HepG2 (cell line): ENCODE data around the gene NPBWR2. TPM values are rescaled to one million over a fixed set of nuclear protein-coding genes. Genes with fewer than 3 reads are reported as not detected.

ENCODE experiments used
- ATAC-seq: fragments of 200-7000 bp; cut with Tn5 transposase; 3 replicates; pipeline ENCODE4 v1.9.1; 2020; ENCODE audit warnings: mild to moderate bottlenecking, moderate library complexity
- BruUV-seq: library from RNA; stranded (reverse); fragments of 400-500 nt; replicated peaks from 2 replicates; lab custom pipeline; 2021; lab: Mats Ljungman, UMichigan
- CTCF ChIA-PET: fragments of 300-600 bp; formaldehyde crosslinking; extraction: SDS; loops from one replicate; lab custom pipeline; 2021; ENCODE audit warnings: low total read pairs, inconsistent platforms, low intra/inter-chr PET ratio; lab: Yijun Ruan, JAX
- POLR2A ChIA-PET: fragments of 350-600 bp; sonication (Branson Sonifier 250); formaldehyde crosslinking; loops from one replicate; lab custom pipeline; 2020; ENCODE audit warnings: antibody characterized with exemption, inconsistent platforms; lab: Yijun Ruan, JAX
- DNase-seq: peaks from one replicate; pipeline ENCODE4 v3.0.0-alpha.2; 2015; ENCODE audit warnings: low spot score
- FAIRE-seq: peaks from 3 replicates; lab custom pipeline; 2011; peaks lifted over from hg19 to GRCh38; lab: Jason Lieb, UNC
- H2AFZ ChIP-seq: one replicate; pipeline ENCODE4 v1.6.1; 2011; ENCODE audit warnings: low read length, inconsistent platforms
- H3K27ac ChIP-seq: fragments of 300-600 bp; 3 replicates; pipeline ENCODE4 v1.8.0; 2011; ENCODE audit warnings: mixed run types, mild to moderate bottlenecking, mixed read lengths, low read length, inconsistent platforms; ENCODE audit not compliant: insufficient read depth; ENCODE audit errors: extremely low read length
- H3K27me3 ChIP-seq, 2 experiments: fragments of 200-600 bp in 1 of 2; 2 replicates in 1 of 2; 3 replicates in 1 of 2; pipeline versions ENCODE4 v1.6.0 to v1.8.0; 2011; ENCODE audit warnings: low read length in 2 of 2, mild to moderate bottlenecking in 2 of 2, moderate library complexity in 2 of 2, inconsistent platforms in 1 of 2; ENCODE audit not compliant: insufficient read depth in 2 of 2, control insufficient read depth in 1 of 2
- H3K36me3 ChIP-seq, 2 experiments: fragments of 200-600 bp in 1 of 2; replicated peaks in 1 of 2; 2 replicates in 1 of 2; 3 replicates in 1 of 2; pipeline versions ENCODE4 v1.5.1 to v1.8.0; 2011; ENCODE audit warnings: low read length in 2 of 2, inconsistent platforms in 1 of 2; ENCODE audit not compliant: insufficient read depth in 2 of 2, control insufficient read depth in 1 of 2
- H3K4me1 ChIP-seq: 2 replicates; pipeline ENCODE4 v1.5.1; 2012; ENCODE audit warnings: low read length, inconsistent platforms; ENCODE audit not compliant: insufficient read depth
- H3K4me2 ChIP-seq: 2 replicates; pipeline ENCODE4 v1.6.0; 2011; ENCODE audit warnings: low read depth, low read length, inconsistent platforms
- H3K4me3 ChIP-seq, 3 experiments: fragments of 200-600 bp in 1 of 3; sonication (generic), shearing (Covaris generic) in 1 of 3; replicated peaks in 1 of 3; 2 replicates each; pipeline ENCODE4 v1.5.1; 2011 to 2016; ENCODE audit warnings: low read length in 3 of 3, inconsistent platforms in 2 of 3, low read depth in 2 of 3, mild to moderate bottlenecking in 2 of 3, control low read depth in 1 of 3, mixed read lengths in 1 of 3; ENCODE audit not compliant: insufficient read depth in 1 of 3
- H3K79me2 ChIP-seq: one replicate; pipeline ENCODE4 v1.6.1; 2011; ENCODE audit warnings: low read length, inconsistent platforms; ENCODE audit not compliant: insufficient read depth
- H3K9ac ChIP-seq: 2 replicates; pipeline ENCODE4 v1.6.0; 2011; ENCODE audit warnings: mild to moderate bottlenecking, low read depth, low read length, inconsistent platforms; ENCODE audit not compliant: insufficient read depth
- H3K9me3 ChIP-seq: 2 replicates; pipeline ENCODE4 v1.5.1; 2012; ENCODE audit warnings: mild to moderate bottlenecking, low read length
- H4K20me1 ChIP-seq: 2 replicates; pipeline ENCODE4 v1.6.0; 2011; ENCODE audit warnings: inconsistent platforms, mild to moderate bottlenecking, low read length, moderate library complexity; ENCODE audit not compliant: insufficient read depth
- ATF7 ChIP-seq, 2 experiments: fragments of 450-650 bp in 1 of 2; sonication (generic) in 1 of 2; formaldehyde crosslinking in 1 of 2; IDR thresholded peaks; 2 replicates each; pipeline versions ENCODE4 v1.4.0 to v1.6.1; 2016 to 2020; ENCODE audit warnings: antibody characterized with exemption in 1 of 2, mild to moderate bottlenecking in 1 of 2, missing genetic modification reagents in 1 of 2
- ETS1 ChIP-seq: sonication (generic); formaldehyde crosslinking; IDR thresholded peaks from 2 replicates; pipeline ENCODE4 v1.4.0; 2020; ENCODE audit warnings: missing genetic modification reagents
- FOXA3 ChIP-seq: IDR thresholded peaks from 2 replicates; pipeline ENCODE4 v1.6.1; 2016; ENCODE audit warnings: missing genetic modification reagents, missing compliant biosample characterization
- FOXO4 ChIP-seq: sonication (generic); formaldehyde crosslinking; conservative IDR thresholded peaks from 2 replicates; pipeline ENCODE4 v1.8.1; 2023; ENCODE audit warnings: missing genetic modification reagents
- NFYC ChIP-seq: IDR thresholded peaks from 2 replicates; pipeline ENCODE4 v1.6.1; 2016; ENCODE audit warnings: missing genetic modification reagents, missing compliant biosample characterization
- NR0B2 ChIP-seq: sonication (generic); formaldehyde crosslinking; IDR thresholded peaks from 2 replicates; pipeline ENCODE4 v1.4.0; 2020; ENCODE audit warnings: mild to moderate bottlenecking, missing genetic modification reagents
- RFX1 ChIP-seq: fragments of 450-650 bp; IDR thresholded peaks from 2 replicates; pipeline ENCODE4 v1.6.1; 2017
- ZBTB1 ChIP-seq: sonication (generic); formaldehyde crosslinking; IDR thresholded peaks from 2 replicates; pipeline ENCODE4 v1.4.0; 2020; ENCODE audit warnings: missing genetic modification reagents, borderline replicate concordance
- ZBTB46 ChIP-seq: sonication (generic); formaldehyde crosslinking; IDR thresholded peaks from 2 replicates; pipeline ENCODE4 v1.4.0; 2020; ENCODE audit warnings: mild to moderate bottlenecking, missing genetic modification reagents, borderline replicate concordance
- ZNF275 ChIP-seq: sonication (generic); formaldehyde crosslinking; IDR thresholded peaks from 2 replicates; pipeline ENCODE4 v1.8.0; 2022; ENCODE audit warnings: missing genetic modification reagents, mild to moderate bottlenecking, inconsistent platforms, borderline replicate concordance
- ZNF564 ChIP-seq: sonication (generic); formaldehyde crosslinking; IDR thresholded peaks from 2 replicates; pipeline ENCODE4 v1.8.1; 2023; ENCODE audit warnings: mild to moderate bottlenecking, missing genetic modification reagents
- ZNF749 ChIP-seq: sonication (generic); formaldehyde crosslinking; IDR thresholded peaks from 2 replicates; pipeline ENCODE4 v1.8.0; 2022; ENCODE audit warnings: mild to moderate bottlenecking, missing genetic modification reagents, moderate library complexity, borderline replicate concordance
- ZSCAN9 ChIP-seq: IDR thresholded peaks from 2 replicates; pipeline ENCODE4 v1.6.1; 2016; ENCODE audit warnings: borderline replicate concordance
- WGBS: methylation state at CpG from one replicate; pipeline ENCODE4 v1.1.6; 2017; ENCODE audit warnings: low lambda C conversion rate; 5-methylcytosine and 5-hydroxymethylcytosine counted together
- in situ Hi-C: cut with HindIII; loops from 2 replicates; pipeline ENCODE4 v1.10.0; 2017; ENCODE audit warnings: low pct_unique_long_range_greater_than_20kb; ENCODE audit not compliant: extremely low pct_ligation_motif_present
- intact Hi-C: fragments of 100-400 bp; cut with micrococcal nuclease; formaldehyde crosslinking; loops from one replicate; pipeline ENCODE4 v1.10.0; 2022; ENCODE audit not compliant: unreplicated experiment
- polyA plus RNA-seq, 8 experiments: library from polyadenylated mRNA; depleted of rRNA in 3 of 8; stranded (reverse) in 7 of 8; unstranded in 1 of 8; fragments of >200 nt; fragmentation: Illumina TruSeq in 4 of 8; extraction: Trizol in 4 of 8; gene quantifications; 2 replicates each; pipeline versions ENCODE4 v1.2.1 to v1.2.3, GENCODE V29; 2011 to 2016; ENCODE audit warnings: low read depth in 4 of 8, missing spikeins in 1 of 8, mixed read lengths in 1 of 8; ENCODE audit not compliant: insufficient read depth in 1 of 8
- total RNA-seq, 5 experiments: library from RNA; depleted of rRNA; stranded (reverse); fragments of >200 nt; fragmentation: Illumina TruSeq; extraction: Trizol; gene quantifications; 2 replicates each; pipeline ENCODE4 v1.2.3, GENCODE V29; 2016; ENCODE audit warnings: low read depth in 1 of 5

Gene NPBWR2
- total and polyA plus RNA-seq, 2 of the 13 experiments (the other 11 are each of a cell fraction or from before 2014, with no cell fraction given), result not detected

GRCh38 chr20:64058536-64058935 lies 48.8 kb downstream of the NPBWR2 start (continued):
- peak; percentile 27; the same call in 1 of the 2 replicates for TF ChIP-seq NR0B2 (CRISPR knock-in tag)
- TF ChIP-seq RFX1, result no peak
- no peak for TF ChIP-seq ZBTB1 (CRISPR knock-in tag)

- peak; percentile 83 for DNase-seq
- Histone ChIP-seq H3K4me3 (peak overlapping the region; percentile 1 to 69 (median 42); a peak in 5 of 6 replicates), H3K36me3 (no peaks in the 10 kb centered on the region), H3K27ac (peak overlapping the region; percentile 77), H3K4me2 (peak overlapping the region; percentile 87), H3K9ac (peak overlapping the region; percentile 72), H2AFZ (no peak overlapping the region), H3K79me2 (no peaks in the 10 kb centered on the region), H4K20me1 (no peaks in the 10 kb centered on the region), H3K4me1 (peaks cover 76% of the 10 kb centered on the region), H3K9me3 (no peaks in the 10 kb centered on the region), H3K27me3 (no peaks in the 10 kb centered on the region)
- BruUV-seq, result no TSS peak
- intact Hi-C loops (loop anchor here (1.0 to 2.0 kb wide), 2 partner anchors 21 to 78 kb away; partner anchors contain the start of gene C20orf204), in situ Hi-C loops (loop anchor here (5.0 kb wide), 1 partner anchor 81 kb away; the partner anchor contains the start of gene SAMD10)
- ATAC-seq, result peak; percentile 44
- POLR2A ChIA-PET, result interaction anchor here (0.8 to 9.4 kb wide), 7 partner anchors 8 to 161 kb away, joined by 4 to 252 read pairs (median 6); partner anchors contain the start of genes C20orf204, PRPF6, SAMD10 and UCKL1
- CTCF ChIA-PET, result interaction anchor here (0.8 to 3.7 kb wide), 3 partner anchors 78 to 238 kb away, joined by 3 to 33 read pairs (median 3); partner anchors contain the start of genes PRPF6, SAMD10 and UCKL1
- WGBS, result 30% methylated on average over 30 of the region's 33 CpGs
- peak; percentile 75 for FAIRE-seq
- TF ChIP-seq FOXO4 (CRISPR knock-in tag), result no peak
- 0 out of 2 replicates have a peak, but pooled peaks have one; percentile 86 for TF ChIP-seq ZBTB46 (CRISPR knock-in tag)
- peak; percentile 54 for TF ChIP-seq FOXA3 (CRISPR knock-in tag)
- no peak; the same call in 1 of the 2 replicates for TF ChIP-seq NFYC (CRISPR knock-in tag)
- TF ChIP-seq ZSCAN9, result no peak
- no peak for TF ChIP-seq ZNF564 (CRISPR knock-in tag)
- TF ChIP-seq ETS1 (CRISPR knock-in tag), result no peak; the same call in 1 of the 2 replicates
- TF ChIP-seq ZNF749, result no peak
- TF ChIP-seq ATF7 (IDR thresholded peaks at IDR 0.05), result no peak
- 0 out of 2 replicates have a peak, but pooled peaks have one; percentile 19 for TF ChIP-seq ATF7 (CRISPR knock-in tag; IDR thresholded peaks at IDR 0.05)
- peak; percentile 35; the same call in 1 of the 2 replicates for TF ChIP-seq ZNF275 (CRISPR knock-in tag)
Measured at GRCh38 chr20:64057628-64058498, 49.5 kb downstream of the NPBWR2 start.
